PC-3 (cell line): ENCODE data around the gene PRR5. TPM values are rescaled to one million over a fixed set of nuclear protein-coding genes. Genes with fewer than 3 reads are reported as not detected.

Experiments
- ATAC-seq: fragments of 200-7000 bp; cut with Tn5 transposase; 2 replicates; pipeline ENCODE4 v1.9.1; 2020; ENCODE audit warnings: mild to moderate bottlenecking, moderate library complexity
- BruUV-seq: library from RNA; stranded (reverse); fragments of 400-500 nt; replicated peaks from 2 replicates; lab custom pipeline; 2021; lab: Mats Ljungman, UMichigan
- CTCF ChIA-PET: fragments of 300-600 bp; sonication (Branson Sonifier 250); formaldehyde crosslinking; loops from one replicate; lab custom pipeline; 2022; ENCODE audit warnings: antibody characterized with exemption; lab: Charles Lee
- POLR2A ChIA-PET: fragments of 300-600 bp; sonication (Branson Sonifier 250); formaldehyde crosslinking; loops from one replicate; lab custom pipeline; 2022; ENCODE audit warnings: antibody characterized with exemption; ENCODE audit not compliant: unreplicated experiment; lab: Charles Lee
- DNase-seq: peaks from one replicate; pipeline ENCODE4 v3.0.0-alpha.2; 2015
- H2AFZ ChIP-seq: fragments of 300-600 bp; sonication (generic); 2 replicates; pipeline ENCODE4 v1.6.0; 2016; ENCODE audit warnings: antibody characterized with exemption, low read length
- H3F3A ChIP-seq: fragments of 300-600 bp; sonication (generic); one replicate; pipeline ENCODE4 v1.6.0; 2017; ENCODE audit warnings: antibody characterized with exemption, low read length, control low read depth, mild to moderate bottlenecking; ENCODE audit not compliant: unreplicated experiment
- H3K27ac ChIP-seq: fragments of 300-600 bp; sonication (generic); 2 replicates; pipeline ENCODE4 v1.5.1; 2016; ENCODE audit warnings: mild to moderate bottlenecking, low read length
- H3K27me3 ChIP-seq: fragments of 300-600 bp; sonication (generic); 2 replicates; pipeline ENCODE4 v1.6.1; 2016; ENCODE audit warnings: low read length, mixed read lengths
- H3K36me3 ChIP-seq: fragments of 300-600 bp; sonication (generic); 2 replicates; pipeline ENCODE4 v1.6.1; 2016; ENCODE audit warnings: low read depth, mixed run types, low read length, mixed read lengths
- H3K4me1 ChIP-seq: fragments of 300-600 bp; sonication (generic); 2 replicates; pipeline ENCODE4 v1.5.1; 2016; ENCODE audit warnings: low read length; ENCODE audit not compliant: insufficient read depth
- H3K4me2 ChIP-seq: fragments of 300-600 bp; sonication (generic); 2 replicates; pipeline ENCODE4 v1.6.0; 2016; ENCODE audit warnings: low read length
- H3K4me3 ChIP-seq: fragments of 300-600 bp; sonication (generic); 2 replicates; pipeline ENCODE4 v1.5.1; 2016; ENCODE audit warnings: mild to moderate bottlenecking, low read length, mixed read lengths
- H3K79me2 ChIP-seq: fragments of 300-600 bp; sonication (generic); 2 replicates; pipeline ENCODE4 v1.6.1; 2017; ENCODE audit warnings: low read length, mixed read lengths
- H3K9ac ChIP-seq: fragments of 300-600 bp; sonication (generic); 2 replicates; pipeline ENCODE4 v1.6.0; 2016; ENCODE audit warnings: mild to moderate bottlenecking, low read length
- H3K9me2 ChIP-seq: fragments of 300-600 bp; sonication (generic); replicated peaks from 2 replicates; pipeline ENCODE4 v1.6.1; 2016; ENCODE audit warnings: mixed run types, low read length, mixed read lengths
- H3K9me3 ChIP-seq: fragments of 300-600 bp; sonication (generic); 2 replicates; pipeline ENCODE4 v1.6.1; 2016; ENCODE audit warnings: low read length, mixed read lengths
- H4K20me1 ChIP-seq: fragments of 300-600 bp; sonication (generic); 2 replicates; pipeline ENCODE4 v1.6.1; 2016; ENCODE audit warnings: low read length, mixed read lengths
- EZH2 ChIP-seq: fragments of 300-600 bp; sonication (generic); IDR thresholded peaks from one replicate; pipeline ENCODE4 v1.6.1; 2017; ENCODE audit warnings: antibody characterized with exemption, mild to moderate bottlenecking, low read length; ENCODE audit not compliant: unreplicated experiment
- EZH2phosphoT487 ChIP-seq: fragments of 300-600 bp; sonication (generic); IDR thresholded peaks from 2 replicates; pipeline ENCODE4 v1.6.1; 2018; ENCODE audit warnings: mild to moderate bottlenecking, antibody characterized with exemption, low read length, borderline replicate concordance
- intact Hi-C: fragments of 100-400 bp; cut with micrococcal nuclease; formaldehyde crosslinking; loops from 2 replicates; pipeline ENCODE4 v1.9.0; 2023
- total RNA-seq: library from RNA; depleted of rRNA; stranded (reverse); fragments of >200 nt; gene quantifications from 2 replicates; pipeline ENCODE4 v1.2.3, GENCODE V29; 2014
- TF ChIP-seq, protein P1 (sequence below): fragments of 300-600 bp; sonication (generic); conservative IDR thresholded peaks from 2 replicates; pipeline ENCODE4 v1.5.1; 2017; ENCODE audit warnings: antibody characterized with exemption, low read depth, mild to moderate bottlenecking, low read length

The PRR5 gene
- total RNA-seq, 1 experiment from 2014 or later, result 14.5 TPM

DNA sequence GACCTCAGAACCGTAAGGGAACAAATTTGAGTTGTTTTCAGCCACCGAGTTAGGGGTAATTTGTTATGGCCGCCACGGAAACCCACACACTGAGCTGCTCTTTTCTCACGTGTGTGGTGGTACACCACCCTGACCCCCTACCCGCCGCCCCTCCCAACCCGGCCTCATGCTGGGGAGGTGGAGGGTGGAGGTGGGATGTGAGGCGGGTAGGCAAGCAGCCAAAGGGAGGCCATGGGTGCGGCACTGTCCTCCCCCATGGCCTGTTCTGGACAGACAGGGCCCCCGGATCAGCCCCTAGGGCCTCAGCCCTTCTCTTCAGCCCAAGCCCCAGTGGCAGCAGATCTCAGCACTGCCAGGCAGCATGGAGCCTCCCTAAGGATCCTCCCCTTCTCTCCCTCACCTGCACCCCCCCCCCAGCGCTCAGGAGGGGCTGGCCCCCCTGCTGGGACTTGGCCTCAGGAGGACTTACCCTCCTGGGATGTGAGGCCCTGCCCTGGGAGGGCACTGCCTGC is 7.9 kb downstream of the PRR5 start:
- no peaks in the 10 kb centered on the region for H3K36me3 ChIP-seq
- no peaks in the 10 kb centered on the region for H3F3A ChIP-seq
- H4K20me1 ChIP-seq, result no peaks in the 10 kb centered on the region
- POLR2A ChIA-PET, result no interaction called here
- H3K79me2 ChIP-seq, result no peaks in the 10 kb centered on the region
- peaks cover 9% of the 10 kb centered on the region; the same call in 1 of the 2 replicates for H3K4me1 ChIP-seq
- intact Hi-C loops, result no loop called here
- no peak overlapping the region for H3K4me2 ChIP-seq
- ATAC-seq (no peak), DNase-seq (no peak)
- CTCF ChIA-PET, result no interaction called here
- no peaks in the 10 kb centered on the region for H3K9me3 ChIP-seq
- H3K27ac ChIP-seq, result no peak overlapping the region
- H3K4me3 ChIP-seq, result no peak overlapping the region
- H3K27me3 ChIP-seq, result no peaks in the 10 kb centered on the region
- no peak overlapping the region for H2AFZ ChIP-seq
- TF ChIP-seq, protein P1, sequence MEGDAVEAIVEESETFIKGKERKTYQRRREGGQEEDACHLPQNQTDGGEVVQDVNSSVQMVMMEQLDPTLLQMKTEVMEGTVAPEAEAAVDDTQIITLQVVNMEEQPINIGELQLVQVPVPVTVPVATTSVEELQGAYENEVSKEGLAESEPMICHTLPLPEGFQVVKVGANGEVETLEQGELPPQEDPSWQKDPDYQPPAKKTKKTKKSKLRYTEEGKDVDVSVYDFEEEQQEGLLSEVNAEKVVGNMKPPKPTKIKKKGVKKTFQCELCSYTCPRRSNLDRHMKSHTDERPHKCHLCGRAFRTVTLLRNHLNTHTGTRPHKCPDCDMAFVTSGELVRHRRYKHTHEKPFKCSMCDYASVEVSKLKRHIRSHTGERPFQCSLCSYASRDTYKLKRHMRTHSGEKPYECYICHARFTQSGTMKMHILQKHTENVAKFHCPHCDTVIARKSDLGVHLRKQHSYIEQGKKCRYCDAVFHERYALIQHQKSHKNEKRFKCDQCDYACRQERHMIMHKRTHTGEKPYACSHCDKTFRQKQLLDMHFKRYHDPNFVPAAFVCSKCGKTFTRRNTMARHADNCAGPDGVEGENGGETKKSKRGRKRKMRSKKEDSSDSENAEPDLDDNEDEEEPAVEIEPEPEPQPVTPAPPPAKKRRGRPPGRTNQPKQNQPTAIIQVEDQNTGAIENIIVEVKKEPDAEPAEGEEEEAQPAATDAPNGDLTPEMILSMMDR, result no peak
- no peak for TF ChIP-seq EZH2
- TF ChIP-seq EZH2phosphoT487, result no peak
- H3K9me2 ChIP-seq, result no peaks in the 10 kb centered on the region
- H3K9ac ChIP-seq, result no peak overlapping the region
- BruUV-seq, result no TSS peak

GRCh38 chr22:44710474-44711240 is 8.7 kb downstream of the PRR5 start:
- no peaks in the 10 kb centered on the region for H3K9me3 ChIP-seq
- no peak overlapping the region for H3K27ac ChIP-seq
- TF ChIP-seq EZH2phosphoT487 (no peak), EZH2 (no peak)
- TF ChIP-seq, protein P1, result no peak
- H3K9me2 ChIP-seq, result no peaks in the 10 kb centered on the region
- no peak overlapping the region for H3K4me2 ChIP-seq
- DNase-seq (no peak), ATAC-seq (no peak)
- no peaks in the 10 kb centered on the region for H3K27me3 ChIP-seq
- H3K79me2 ChIP-seq, result no peaks in the 10 kb centered on the region
- no peak overlapping the region for H3K9ac ChIP-seq
- CTCF ChIA-PET, result no interaction called here
- BruUV-seq, result no TSS peak
- H3K4me3 ChIP-seq, result no peak overlapping the region
- H3F3A ChIP-seq, result no peaks in the 10 kb centered on the region
- intact Hi-C loops, result no loop called here
- H4K20me1 ChIP-seq, result no peaks in the 10 kb centered on the region
- no peaks in the 10 kb centered on the region for H3K36me3 ChIP-seq
- POLR2A ChIA-PET, result no interaction called here
- H2AFZ ChIP-seq, result no peak overlapping the region
- peaks cover 9% of the 10 kb centered on the region; the same call in 1 of the 2 replicates for H3K4me1 ChIP-seq

- Histone ChIP-seq H3F3A (no peaks in the 10 kb centered on the region), H3K27me3 (no peaks in the 10 kb centered on the region), H3K9me2 (no peaks in the 10 kb centered on the region), H3K36me3 (no peaks in the 10 kb centered on the region), H3K9me3 (no peaks in the 10 kb centered on the region), H3K4me2 (no peak overlapping the region), H3K27ac (no peak overlapping the region), H3K9ac (no peak overlapping the region), H3K79me2 (no peaks in the 10 kb centered on the region), H4K20me1 (no peaks in the 10 kb centered on the region), H2AFZ (no peak overlapping the region), H3K4me1 (peaks cover 9% of the 10 kb centered on the region; the same call in 1 of the 2 replicates), H3K4me3 (no peak overlapping the region)
- BruUV-seq, result no TSS peak
- DNase-seq, result no peak
- no peak for ATAC-seq
- intact Hi-C loops, result no loop called here
- CTCF ChIA-PET, result no interaction called here
- TF ChIP-seq, protein P1, result no peak
- TF ChIP-seq EZH2phosphoT487, result no peak
- TF ChIP-seq EZH2, result no peak
- POLR2A ChIA-PET, result no interaction called here
These were observed 9.2 kb downstream of the PRR5 start for GRCh38 chr22:44711241-44711560.
